ENCODE data around the gene OR14C36.
"Not testable (repeated sequence)": the region's sequence is repeated elsewhere in the genome, so short reads cannot be mapped to it uniquely, and the experiment has no call there.

Gene OR14C36

GRCh38 chr1:248348475-248348874 is at the start of gene OR14C36:
Gene OR14C36, plus strand, starts transcription at chr1:248348775. Its CDS starts 0 bp downstream, at chr1:248348775.
- Mint-ChIP-seq H3K9me3 (no peaks in the 10 kb centered on the region), H3K27me3 (peaks cover 13% of the 10 kb centered on the region), H3K27ac (no peak within 1 kb of the TSS), H3K4me1 (no peaks in the 10 kb centered on the region), H3K4me3 (no peak within 1 kb of the TSS)
- no peak for DNase-seq
- no peak for ATAC-seq

GRCh38 chr1:248303324-248303723 is 45.3 kb upstream of the OR14C36 start, which contains the start of gene OR2T12:
Gene OR2T12, minus strand, starts transcription at chr1:248303424. Its CDS starts 7,846 bp downstream, at chr1:248295578.
- Mint-ChIP-seq H3K9me3 (peaks cover 0 to 13% of the 10 kb centered on the region in 2 donors), H3K27ac (no peak within 1 kb of the TSS), H3K4me1 (no peaks in the 10 kb centered on the region), H3K27me3 (no peaks in the 10 kb centered on the region), H3K4me3 (no peak within 1 kb of the TSS)
- no peak for DNase-seq
- no peak for ATAC-seq

- not testable (repeated sequence) for H3K4me1 Mint-ChIP-seq, H3K9me3 Mint-ChIP-seq, H3K4me3 Mint-ChIP-seq, H3K27me3 Mint-ChIP-seq, ATAC-seq, DNase-seq, H3K27ac Mint-ChIP-seq
Observed at GRCh38 chr1:248305672-248306071, 42.9 kb upstream of the OR14C36 start.

GRCh38 chr1:248306103-248306502 is 42.5 kb upstream of the OR14C36 start:
- Mint-ChIP-seq H3K9me3 (no peaks in the 10 kb centered on the region), H3K27me3 (no peaks in the 10 kb centered on the region), H3K4me3 (no peak overlapping the region), H3K4me1 (no peaks in the 10 kb centered on the region), H3K27ac (no peak overlapping the region)
- no peak for DNase-seq
- ATAC-seq: no peak

GRCh38 chr1:248306740-248307139 is 41.8 kb upstream of the OR14C36 start:
- not testable (repeated sequence) for H3K27ac Mint-ChIP-seq, DNase-seq, H3K9me3 Mint-ChIP-seq, H3K4me3 Mint-ChIP-seq, H3K27me3 Mint-ChIP-seq, ATAC-seq, H3K4me1 Mint-ChIP-seq

- no peaks in the 10 kb centered on the region for H3K4me1 Mint-ChIP-seq
- H3K27ac Mint-ChIP-seq: no peak overlapping the region
- H3K9me3 Mint-ChIP-seq: peaks cover 19 to 27% of the 10 kb centered on the region in 2 donors
- no peak for DNase-seq
- H3K27me3 Mint-ChIP-seq: no peaks in the 10 kb centered on the region
- no peak overlapping the region for H3K4me3 Mint-ChIP-seq
- ATAC-seq: no peak
Observed at GRCh38 chr1:248316796-248317195, 31.8 kb upstream of the OR14C36 start.

GRCh38 chr1:248324468-248324867 is 24.1 kb upstream of the OR14C36 start, which contains the start of gene OR2M7:
Gene OR2M7, minus strand, starts transcription at chr1:248324568. Its CDS starts 0 bp downstream, at chr1:248324568.
- DNase-seq: no peak
- Mint-ChIP-seq H3K27ac (no peak within 1 kb of the TSS), H3K27me3 (no peaks in the 10 kb centered on the region), H3K9me3 (peaks cover 0 to 5% of the 10 kb centered on the region in 2 donors), H3K4me3 (no peak within 1 kb of the TSS), H3K4me1 (no peaks in the 10 kb centered on the region)
- no peak for ATAC-seq

- H3K9me3 Mint-ChIP-seq: no peaks in the 10 kb centered on the region
- no peak overlapping the region for H3K4me3 Mint-ChIP-seq
- peaks cover 10% of the 10 kb centered on the region for H3K27me3 Mint-ChIP-seq
- H3K27ac Mint-ChIP-seq: no peak overlapping the region
- DNase-seq: no peak
- H3K4me1 Mint-ChIP-seq: no peaks in the 10 kb centered on the region
- no peak for ATAC-seq
Observed at GRCh38 chr1:248343451-248343850, 5.1 kb upstream of the OR14C36 start.

- Mint-ChIP-seq H3K4me3 (no peak overlapping the region), H3K9me3 (peaks cover 0 to under 1% of the 10 kb centered on the region in 2 donors), H3K27me3 (peaks cover 8% of the 10 kb centered on the region), H3K27ac (no peak overlapping the region), H3K4me1 (no peaks in the 10 kb centered on the region)
- no peak for DNase-seq
- ATAC-seq: no peak
Observed at GRCh38 chr1:248359415-248359814, 10.8 kb downstream of the OR14C36 start.

GRCh38 chr1:248361121-248361715 is 12.6 kb downstream of the OR14C36 start, which contains the start of gene OR2T4:
Gene OR2T4, plus strand, starts transcription at chr1:248361665. Its CDS starts 0 bp downstream, at chr1:248361665.
- Mint-ChIP-seq H3K4me3 (no peak within 1 kb of the TSS), H3K27me3 (peaks cover 8% of the 10 kb centered on the region), H3K27ac (peak within 1 kb of the TSS in 1 of 2 donors; percentile 15), H3K4me1 (no peaks in the 10 kb centered on the region), H3K9me3 (peaks cover 0 to 6% of the 10 kb centered on the region in 2 donors)
- no peak for DNase-seq
- no peak for ATAC-seq

GRCh38 chr1:248366609-248367008 is 18.0 kb downstream of the OR14C36 start:
- no peak overlapping the region for H3K4me3 Mint-ChIP-seq
- no peak overlapping the region for H3K27ac Mint-ChIP-seq
- H3K27me3 Mint-ChIP-seq: peaks cover 8% of the 10 kb centered on the region
- no peaks in the 10 kb centered on the region for H3K4me1 Mint-ChIP-seq
- H3K9me3 Mint-ChIP-seq: peaks cover 0 to 6% of the 10 kb centered on the region in 2 donors
- ATAC-seq (no peak), DNase-seq (no peak)

- Mint-ChIP-seq H3K27ac (no peak overlapping the region), H3K4me3 (no peak overlapping the region), H3K4me1 (peaks cover 14% of the 10 kb centered on the region), H3K9me3 (no peaks in the 10 kb centered on the region), H3K27me3 (no peaks in the 10 kb centered on the region)
- peak; percentile 55 for ATAC-seq
- no peak for DNase-seq
Observed at GRCh38 chr1:248372394-248372793, 23.8 kb downstream of the OR14C36 start.

GRCh38 chr1:248373761-248374160 is 25.2 kb downstream of the OR14C36 start:
- H3K4me1 Mint-ChIP-seq: peaks cover 14% of the 10 kb centered on the region
- DNase-seq (no peak), ATAC-seq (no peak)
- H3K4me3 Mint-ChIP-seq: no peak overlapping the region
- H3K27me3 Mint-ChIP-seq: no peaks in the 10 kb centered on the region
- peak overlapping the region in 1 of 2 donors; percentile 10 for H3K27ac Mint-ChIP-seq
- H3K9me3 Mint-ChIP-seq: no peaks in the 10 kb centered on the region

GRCh38 chr1:248375446-248375845 is 26.9 kb downstream of the OR14C36 start, which contains the start of gene OR2T6:
Gene OR2T6, plus strand, starts transcription at chr1:248375746. Its CDS starts 11,863 bp downstream, at chr1:248387609.
- Mint-ChIP-seq H3K9me3 (no peaks in the 10 kb centered on the region), H3K27me3 (no peaks in the 10 kb centered on the region), H3K4me1 (peaks cover 14% of the 10 kb centered on the region), H3K27ac (peak within 1 kb of the TSS in 1 of 2 donors; percentile 50), H3K4me3 (no peak within 1 kb of the TSS)
- DNase-seq (no peak), ATAC-seq (no peak)

- Mint-ChIP-seq H3K27ac (no peak overlapping the region), H3K9me3 (no peaks in the 10 kb centered on the region), H3K4me3 (no peak overlapping the region), H3K27me3 (no peaks in the 10 kb centered on the region), H3K4me1 (peaks cover 11% of the 10 kb centered on the region)
- DNase-seq (no peak), ATAC-seq (no peak)
Observed at GRCh38 chr1:248376916-248377315, 28.3 kb downstream of the OR14C36 start.

- no peak overlapping the region for H3K4me3 Mint-ChIP-seq
- no peak for DNase-seq
Observed at GRCh38 chr1:248380854-248381253, 32.3 kb downstream of the OR14C36 start.

More at GRCh38 chr1:248380854-248381253, 32.3 kb downstream of the OR14C36 start:
- no peak for ATAC-seq
- Mint-ChIP-seq H3K27me3 (no peaks in the 10 kb centered on the region), H3K27ac (no peak overlapping the region), H3K9me3 (no peaks in the 10 kb centered on the region), H3K4me1 (no peaks in the 10 kb centered on the region)
